Erythroblast (primary cell): Measurements from ENCODE around the gene C4orf17.

Experiments
- GATA1 ChIP-seq: IDR thresholded peaks from 2 replicates; pipeline ENCODE4 v1.6.1; 2011; ENCODE audit warnings: low read depth, mild to moderate bottlenecking, control low read depth, low read length, moderate library complexity
- POLR2A ChIP-seq: IDR thresholded peaks from 2 replicates; pipeline ENCODE4 v1.6.1; 2011; ENCODE audit warnings: mild to moderate bottlenecking, low read length

DNA sequence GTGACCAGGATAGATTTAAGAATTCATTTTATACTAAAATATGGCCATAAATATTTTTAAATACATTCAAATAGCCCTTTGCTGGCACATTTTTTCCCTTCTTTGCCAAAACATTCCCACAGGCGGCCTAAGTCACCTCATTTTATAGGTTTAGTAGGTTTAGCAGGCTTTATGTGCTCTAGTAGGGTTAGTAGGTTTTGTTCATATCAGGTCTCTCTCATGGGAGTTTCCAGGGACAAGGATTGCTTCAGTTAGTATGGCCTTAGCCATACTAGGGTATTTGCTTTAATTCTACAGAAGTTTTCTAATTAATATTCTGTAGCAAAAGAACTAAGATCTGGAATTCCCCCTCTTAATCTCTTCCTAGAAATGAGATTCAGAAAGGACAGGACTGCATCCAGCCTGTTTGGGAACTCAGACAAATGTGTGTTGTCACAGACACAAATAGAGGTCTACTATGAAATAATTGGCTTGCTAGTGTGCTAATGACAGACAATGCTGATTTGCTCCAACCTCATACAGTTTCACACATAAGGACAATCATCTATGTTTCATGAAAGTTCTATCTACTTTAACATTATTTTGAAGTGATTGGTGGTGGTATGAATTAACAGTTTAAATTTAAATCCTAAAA is 63.0 kb downstream of the C4orf17 start:
- no peak for TF ChIP-seq POLR2A
- TF ChIP-seq GATA1: no peak
